ENCODE measurements around the gene SPACA6.

The SPACA6 gene

GRCh38 chr19:51699170-51699569 is 6.0 kb downstream of the SPACA6 start:
- DNase-seq (ENCODE audit: low read depth), result no peak
- no peak overlapping the region for H3K4me3 ChIP-seq (ENCODE audit: low read length)
- no peak for TF ChIP-seq CTCF (IDR thresholded peaks at IDR 0.05; ENCODE audit: insufficient read depth, low read depth, low read length, missing control alignments)

- H3K4me3 ChIP-seq (ENCODE audit: low read length), result no peak overlapping the region
- TF ChIP-seq CTCF (IDR thresholded peaks at IDR 0.05; ENCODE audit: insufficient read depth, low read depth, low read length, missing control alignments), result no peak
- no peak for DNase-seq (ENCODE audit: low read depth)
Measured at GRCh38 chr19:51701468-51702100, 8.5 kb downstream of the SPACA6 start.

GRCh38 chr19:51702103-51702824 is 9.1 kb downstream of the SPACA6 start:
- peak; percentile 82 for DNase-seq (ENCODE audit: low read depth)
- peak overlapping the region; percentile 21 for H3K4me3 ChIP-seq (ENCODE audit: low read length)
- TF ChIP-seq CTCF (IDR thresholded peaks at IDR 0.05; ENCODE audit: insufficient read depth, low read depth, low read length, missing control alignments), result no peak

- H3K4me3 ChIP-seq (ENCODE audit: low read length), result peak overlapping the region; percentile 21
- no peak for TF ChIP-seq CTCF (IDR thresholded peaks at IDR 0.05; ENCODE audit: insufficient read depth, low read depth, low read length, missing control alignments)
- no peak for DNase-seq (ENCODE audit: low read depth)
Measured at GRCh38 chr19:51702825-51703574, 9.9 kb downstream of the SPACA6 start.

GRCh38 chr19:51703575-51704515 is 10.7 kb downstream of the SPACA6 start:
- peak; percentile 35 for TF ChIP-seq CTCF (IDR thresholded peaks at IDR 0.05; ENCODE audit: insufficient read depth, low read depth, low read length, missing control alignments)
- H3K4me3 ChIP-seq (ENCODE audit: low read length), result peak overlapping the region; percentile 94
- peak; percentile 95 for DNase-seq (ENCODE audit: low read depth)

GRCh38 chr19:51704626-51705025 is 11.5 kb downstream of the SPACA6 start:
- peak overlapping the region; percentile 94 for H3K4me3 ChIP-seq (ENCODE audit: low read length)
- TF ChIP-seq CTCF (IDR thresholded peaks at IDR 0.05; ENCODE audit: insufficient read depth, low read depth, low read length, missing control alignments), result no peak
- no peak for DNase-seq (ENCODE audit: low read depth)
